Stimulated activated naive CD4-positive, alpha-beta T cell treated with Interleukin-2 at 50 U/mL for 16 hours (primary cell): Measurements from ENCODE around the gene ATAD3A.
"Not testable (repeated sequence)": the region's sequence is repeated elsewhere in the genome, so short reads cannot be mapped to it uniquely, and the experiment has no call there.

ENCODE experiments used
- DNase-seq: peaks from one replicate; lab custom pipeline; 2025; lab: John Stamatoyannopoulos, UW

Gene ATAD3A

DNA sequence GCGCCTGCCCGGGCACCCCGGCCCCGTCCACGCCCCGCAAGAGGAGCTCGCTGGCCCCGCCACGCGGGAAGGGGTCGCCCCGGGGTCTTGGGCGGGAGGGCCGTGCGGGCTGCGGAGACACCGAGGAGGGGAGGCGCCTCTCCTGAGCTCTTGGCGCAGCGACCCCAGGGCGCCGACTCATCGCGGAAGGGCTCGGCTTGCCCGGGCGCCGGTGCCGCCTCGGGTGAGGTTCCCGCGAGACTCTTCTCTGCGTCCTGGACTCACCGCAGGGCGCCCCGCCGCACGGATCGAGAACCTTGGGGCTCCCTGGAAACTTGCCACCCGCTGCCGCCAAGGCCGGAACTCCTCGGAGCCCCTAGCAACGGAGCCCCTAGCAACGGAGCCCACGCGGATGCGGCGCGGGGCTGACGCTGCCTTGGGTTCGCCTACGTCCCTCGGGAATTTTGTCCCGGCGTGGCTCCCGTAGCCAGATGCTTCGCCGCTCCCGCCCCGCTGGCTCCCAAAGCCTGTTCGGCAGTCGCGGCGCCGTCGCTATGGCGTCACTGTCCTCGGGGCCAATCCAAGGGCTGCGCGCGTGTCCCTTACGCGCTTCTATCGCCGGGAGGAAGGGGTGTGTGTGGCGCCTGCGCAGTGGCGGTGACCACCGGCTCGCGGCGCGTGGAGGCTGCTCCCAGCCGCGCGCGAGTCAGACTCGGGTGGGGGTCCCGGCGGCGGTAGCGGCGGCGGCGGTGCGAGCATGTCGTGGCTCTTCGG, at the start of gene ATAD3A:
ATAD3A (plus strand) TSS at position 630 of the 753 bp plus-strand sequence; CDS start at position 737, 107 bp downstream.
- DNase-seq: peak; percentile 96

- DNase-seq: no peak
These were observed 49.5 kb upstream of the ATAD3A start for GRCh38 chr1:1462318-1462966.

DNA sequence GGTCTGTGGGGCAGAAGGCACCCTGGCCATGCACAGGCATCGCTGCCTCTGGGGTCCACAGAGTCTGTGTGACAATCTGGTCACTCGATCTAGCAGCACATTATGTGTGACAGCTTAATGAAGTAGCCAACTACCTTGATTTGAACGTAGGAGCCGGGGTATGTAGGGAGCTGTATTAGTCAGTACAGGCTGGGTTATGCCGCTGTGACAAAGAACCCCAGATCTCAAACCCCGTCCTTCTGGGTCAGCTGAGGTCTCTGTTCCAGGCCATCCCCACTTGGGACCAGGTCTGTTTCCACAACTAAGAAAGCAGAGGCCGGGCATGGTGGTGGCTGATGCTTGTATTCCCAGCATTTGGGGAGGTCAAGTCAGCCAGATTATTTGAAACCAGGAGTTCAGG, 48.6 kb upstream of the ATAD3A start:
- no peak for DNase-seq

- DNase-seq: not testable (repeated sequence)
These were observed 43.6 kb upstream of the ATAD3A start for GRCh38 chr1:1468196-1468985.

GRCh38 chr1:1470626-1471388, 41.2 kb upstream of the ATAD3A start:
- DNase-seq: no peak

GRCh38 chr1:1471389-1472052, 40.4 kb upstream of the ATAD3A start, which contains the start of gene ATAD3B:
ATAD3B (plus strand) TSS chr1:1471765; CDS start chr1:1471885, 120 bp downstream.
- peak; percentile 93 for DNase-seq

DNA sequence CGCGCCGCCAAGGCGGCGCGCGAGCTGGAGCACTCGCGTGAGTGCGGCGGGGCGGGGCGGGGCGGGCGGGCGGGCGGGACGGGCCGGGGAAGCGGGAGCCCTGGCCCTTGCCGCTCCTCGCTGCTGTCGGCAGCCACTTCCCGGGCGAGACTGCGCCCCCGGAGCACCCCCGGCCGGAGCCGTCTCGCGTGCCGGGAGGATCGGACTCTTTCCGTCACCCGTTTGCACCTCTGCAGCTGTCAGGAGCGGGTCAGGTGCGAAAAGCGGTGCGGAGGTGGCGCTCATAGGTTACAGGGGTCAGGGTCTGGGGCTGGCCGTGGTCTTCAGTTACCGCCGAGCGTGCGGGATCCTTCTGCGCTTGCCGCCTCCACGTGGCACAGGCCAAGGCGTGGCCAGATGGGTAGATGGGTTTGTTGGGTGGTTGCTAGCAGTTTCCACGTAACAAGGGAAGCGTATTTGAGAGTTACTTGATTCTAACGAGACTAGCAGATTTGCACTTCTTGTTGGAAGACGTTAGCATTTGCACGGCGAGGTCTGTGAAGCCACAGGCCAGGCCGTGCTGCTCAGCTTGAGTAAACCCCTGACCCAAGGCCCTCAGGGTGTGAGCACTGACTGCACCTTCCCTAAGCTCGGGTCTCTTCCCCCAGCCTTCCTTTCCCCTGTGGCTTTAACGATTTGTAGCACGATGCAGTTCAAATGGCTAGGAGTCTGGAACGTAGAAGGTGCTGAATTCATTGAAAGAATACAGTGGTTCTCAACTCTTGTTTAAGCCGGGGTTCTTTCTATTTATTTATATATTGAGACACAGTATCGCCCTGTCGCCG, 39.7 kb upstream of the ATAD3A start:
- DNase-seq: not testable (repeated sequence)

DNA sequence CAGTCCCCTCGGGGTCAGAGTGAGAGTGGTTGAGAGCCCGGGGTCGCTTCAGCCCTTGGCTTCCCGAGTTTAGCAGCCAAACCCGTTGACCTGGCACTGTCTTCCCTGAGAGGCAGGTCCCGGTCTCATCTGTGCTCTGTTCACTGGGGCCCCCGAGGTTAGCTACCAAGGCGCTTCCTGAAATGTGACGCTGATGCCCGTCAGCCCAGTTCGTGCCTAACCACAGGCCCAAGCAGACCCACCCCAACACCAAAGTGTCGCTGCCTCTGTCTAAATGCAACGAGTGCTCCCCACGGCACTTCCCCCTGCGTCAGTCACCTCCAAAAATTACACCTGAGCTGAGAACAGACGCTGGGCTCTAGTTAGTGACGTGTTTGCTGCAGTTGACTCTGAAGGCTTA, 36.0 kb upstream of the ATAD3A start:
- not testable (repeated sequence) for DNase-seq

DNA sequence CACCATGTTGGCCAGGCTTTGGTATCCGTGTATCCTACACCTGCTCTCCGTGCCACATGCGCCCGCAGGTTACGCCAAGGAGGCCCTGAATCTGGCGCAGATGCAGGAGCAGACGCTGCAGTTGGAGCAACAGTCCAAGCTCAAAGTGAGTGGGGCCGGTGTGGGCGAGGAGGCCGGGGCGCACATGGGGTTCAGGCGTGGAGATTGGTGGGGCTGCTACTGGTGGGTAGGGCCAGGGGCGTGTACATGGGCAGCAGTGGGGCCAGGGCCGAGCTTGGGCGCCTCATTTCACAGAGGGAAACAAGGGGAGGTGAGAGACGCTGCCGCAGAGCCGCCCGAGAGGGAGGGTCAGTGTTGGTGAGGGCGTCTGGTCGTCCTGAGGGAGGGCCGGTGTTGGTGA, 34.8 kb upstream of the ATAD3A start:
- no peak for DNase-seq

GRCh38 chr1:1479547-1480487, 32.1 kb upstream of the ATAD3A start:
- no peak for DNase-seq

DNA sequence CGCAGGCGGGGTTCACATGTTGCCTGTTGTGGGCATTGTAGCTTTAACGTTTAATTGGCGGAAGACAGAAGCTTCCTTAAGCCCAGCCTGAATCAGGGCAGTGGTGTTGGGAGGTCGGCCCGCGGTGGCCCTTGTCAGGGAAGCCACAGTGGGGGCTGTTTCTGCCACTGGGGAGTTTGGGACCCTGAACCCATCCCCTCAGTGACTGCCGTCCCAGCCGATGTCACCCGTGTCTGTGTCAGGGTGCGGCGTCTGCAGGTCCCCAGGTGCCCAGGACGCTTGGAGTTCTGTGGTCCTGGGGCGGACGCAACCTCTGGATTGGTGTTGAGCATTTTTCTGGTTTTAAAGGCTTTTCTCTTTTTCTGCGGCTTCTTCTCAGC, 31.5 kb upstream of the ATAD3A start:
- DNase-seq: not testable (repeated sequence)

- DNase-seq: not testable (repeated sequence)
These were observed 30.2 kb upstream of the ATAD3A start for GRCh38 chr1:1481811-1482210.

- DNase-seq: no peak
These were observed 29.1 kb upstream of the ATAD3A start for GRCh38 chr1:1482856-1483255.

DNA sequence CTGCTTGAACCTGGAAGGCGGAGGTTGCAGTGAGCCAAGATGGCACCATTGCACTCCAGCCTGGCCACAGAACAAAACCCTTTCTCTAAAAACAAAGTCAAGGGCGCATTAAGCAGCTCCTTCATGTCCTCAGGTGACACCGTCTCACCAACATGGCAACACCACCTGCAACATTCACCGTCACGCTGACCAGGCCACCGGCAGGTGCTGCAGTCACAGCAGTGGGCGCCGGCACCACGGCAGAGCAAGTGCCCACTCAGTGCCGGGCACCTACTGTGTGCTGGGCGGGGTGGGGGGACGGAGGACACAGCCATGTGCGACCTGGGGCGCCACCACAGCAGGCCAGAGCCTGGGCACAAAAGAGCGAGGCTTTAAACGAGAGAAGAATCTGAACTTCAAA, 28.2 kb upstream of the ATAD3A start:
- DNase-seq: no peak

DNA sequence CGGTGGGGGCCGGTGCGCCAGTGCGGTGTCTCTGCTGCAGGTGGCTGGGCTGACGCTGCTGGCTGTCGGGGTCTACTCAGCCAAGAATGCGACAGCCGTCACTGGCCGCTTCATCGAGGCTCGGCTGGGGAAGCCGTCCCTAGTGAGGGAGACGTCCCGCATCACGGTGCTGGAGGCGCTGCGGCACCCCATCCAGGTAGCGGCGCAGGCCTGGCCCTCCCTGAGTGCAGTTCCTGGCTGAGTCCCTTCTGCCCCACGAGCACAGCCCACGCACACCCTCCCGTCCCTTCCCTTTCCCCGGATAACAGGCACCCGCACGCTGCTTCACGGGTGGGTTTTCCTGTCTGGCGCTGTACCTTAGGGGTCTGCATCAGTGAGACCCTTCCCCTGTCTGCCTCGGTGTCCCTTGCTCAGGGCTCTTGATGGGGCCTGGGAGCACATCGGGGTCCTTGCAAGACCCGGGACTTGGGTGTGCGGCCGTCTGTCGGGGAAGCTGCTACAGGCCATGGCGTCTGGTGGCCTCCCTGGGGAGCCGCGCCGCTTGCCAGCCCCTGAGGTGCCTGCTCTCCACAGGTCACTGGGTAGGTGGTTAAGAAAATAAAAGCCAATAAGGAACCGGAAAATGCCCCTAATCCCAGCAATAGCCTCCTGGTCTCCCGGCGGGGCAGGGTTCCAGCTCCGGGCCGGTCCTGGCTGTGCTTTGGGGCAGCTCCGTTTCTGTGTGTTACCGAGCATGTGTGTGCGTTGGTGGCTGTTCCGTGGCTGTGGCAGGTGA, 26.8 kb upstream of the ATAD3A start:
- not testable (repeated sequence) for DNase-seq

DNA sequence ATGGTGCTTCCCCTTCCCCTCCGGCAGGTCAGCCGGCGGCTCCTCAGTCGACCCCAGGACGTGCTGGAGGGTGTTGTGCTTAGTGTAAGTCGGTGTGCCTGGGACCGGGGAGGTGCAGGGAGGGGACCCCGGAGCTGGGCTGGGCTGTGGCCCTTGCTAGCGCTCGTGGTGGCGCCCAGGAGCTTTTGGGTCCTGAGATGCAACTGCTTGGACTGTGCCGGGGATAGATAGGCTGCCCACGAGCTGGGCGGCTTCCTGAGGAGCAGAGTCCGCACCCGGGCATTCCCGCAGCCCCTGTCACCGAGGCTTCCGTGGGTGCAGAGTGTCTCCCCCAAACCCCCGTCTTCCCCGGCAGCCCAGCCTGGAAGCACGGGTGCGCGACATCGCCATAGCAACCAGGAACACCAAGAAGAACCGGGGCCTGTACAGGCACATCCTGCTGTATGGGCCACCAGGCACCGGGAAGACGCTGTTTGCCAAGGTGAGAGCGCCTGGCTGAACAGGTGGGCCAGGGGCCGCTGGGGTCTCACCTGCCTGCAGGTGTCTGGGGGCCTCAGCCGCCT, 26.1 kb upstream of the ATAD3A start:
- DNase-seq: not testable (repeated sequence)

GRCh38 chr1:1487701-1488100, 24.3 kb upstream of the ATAD3A start:
- DNase-seq: no peak

DNA sequence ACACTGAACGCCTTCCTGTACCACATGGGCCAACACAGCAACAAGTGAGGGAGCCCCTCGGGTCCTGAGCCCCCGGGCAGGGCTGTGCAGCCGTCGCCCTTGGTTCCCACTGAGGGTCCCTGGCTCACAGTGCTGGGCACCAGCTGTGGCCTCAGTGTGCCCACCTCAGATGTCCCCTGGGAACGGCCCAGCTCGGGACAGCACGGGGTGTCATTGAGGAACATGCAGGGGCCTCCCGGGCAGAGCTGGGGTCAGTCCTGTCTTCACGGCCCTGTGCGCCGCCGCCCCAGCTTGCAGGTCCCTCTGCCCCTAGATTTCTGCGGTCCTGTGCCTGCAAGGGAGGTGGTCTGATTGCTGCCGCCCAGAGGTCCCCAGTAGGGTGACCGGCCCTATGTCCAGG, 22.7 kb upstream of the ATAD3A start:
- no peak for DNase-seq
